ENCODE results near the gene ITPR1.
A peak's percentile ranks its signal among the peaks of the same experiment; 100 is the strongest.

ITPR1 gene

GRCh38 chr3:4776399-4776979 lies 283.3 kb downstream of the ITPR1 start:
- TF ChIP-seq MYC (IDR thresholded peaks at IDR 0.05; ENCODE audit: low read depth, low read length) = no peak
- TF ChIP-seq MAX (IDR thresholded peaks at IDR 0.05; ENCODE audit: low read depth, low read length) = no peak
- TF ChIP-seq CTCF (IDR thresholded peaks at IDR 0.05; ENCODE audit: low read depth, low read length) = no peak
- TF ChIP-seq POLR2A (IDR thresholded peaks at IDR 0.05; ENCODE audit: extremely low read depth, insufficient read length) = no peak
- H3K4me3 ChIP-seq (ENCODE audit: low read depth, low read length) = no peak overlapping the region
- no peak for DNase-seq (ENCODE audit: low read depth)

- peak; percentile 40 for DNase-seq (ENCODE audit: low read depth)
- no peak for TF ChIP-seq CTCF (IDR thresholded peaks at IDR 0.05; ENCODE audit: low read depth, low read length)
- no peak overlapping the region for H3K4me3 ChIP-seq (ENCODE audit: low read depth, low read length)
Measured at GRCh38 chr3:4776980-4777581, 283.9 kb downstream of the ITPR1 start.

GRCh38 chr3:4778119-4778518 lies 285.0 kb downstream of the ITPR1 start:
- DNase-seq (ENCODE audit: low read depth) = no peak

GRCh38 chr3:4778740-4779139 lies 285.6 kb downstream of the ITPR1 start:
- TF ChIP-seq MYC (IDR thresholded peaks at IDR 0.05; ENCODE audit: low read depth, low read length) (no peak), CTCF (IDR thresholded peaks at IDR 0.05; ENCODE audit: low read depth, low read length) (no peak), POLR2A (IDR thresholded peaks at IDR 0.05; ENCODE audit: extremely low read depth, insufficient read length) (no peak), MAX (IDR thresholded peaks at IDR 0.05; ENCODE audit: low read depth, low read length) (no peak)
- DNase-seq (ENCODE audit: low read depth) = no peak
- H3K4me3 ChIP-seq (ENCODE audit: low read depth, low read length) = no peak overlapping the region

More at GRCh38 chr3:4778119-4778518, 285.0 kb downstream of the ITPR1 start:
- TF ChIP-seq CTCF (IDR thresholded peaks at IDR 0.05; ENCODE audit: low read depth, low read length) (no peak), MYC (IDR thresholded peaks at IDR 0.05; ENCODE audit: low read depth, low read length) (no peak), POLR2A (IDR thresholded peaks at IDR 0.05; ENCODE audit: extremely low read depth, insufficient read length) (no peak), MAX (IDR thresholded peaks at IDR 0.05; ENCODE audit: low read depth, low read length) (no peak)
- H3K4me3 ChIP-seq (ENCODE audit: low read depth, low read length) = no peak overlapping the region

GRCh38 chr3:4780545-4780957 lies 287.4 kb downstream of the ITPR1 start:
- DNase-seq (ENCODE audit: low read depth) = no peak
- no peak overlapping the region for H3K4me3 ChIP-seq (ENCODE audit: low read depth, low read length)
- TF ChIP-seq MAX (IDR thresholded peaks at IDR 0.05; ENCODE audit: low read depth, low read length) (no peak), CTCF (IDR thresholded peaks at IDR 0.05; ENCODE audit: low read depth, low read length) (no peak), MYC (IDR thresholded peaks at IDR 0.05; ENCODE audit: low read depth, low read length) (no peak), POLR2A (IDR thresholded peaks at IDR 0.05; ENCODE audit: extremely low read depth, insufficient read length) (no peak)

Data from NB4 (cell line).